A673 (cell line): ENCODE results near the gene CDC7. TPM values are rescaled to one million over a fixed set of nuclear protein-coding genes. Genes with fewer than 3 reads are reported as not detected.

ENCODE experiments used
- BruUV-seq: library from RNA; stranded (reverse); fragments of 400-500 nt; replicated peaks from 2 replicates; lab custom pipeline; 2021; lab: Mats Ljungman, UMichigan
- CTCF ChIA-PET: fragments of 300-600 bp; sonication (Branson Sonifier 250); formaldehyde crosslinking; loops from one replicate; lab custom pipeline; 2022; ENCODE audit warnings: antibody characterized with exemption; lab: Charles Lee
- POLR2A ChIA-PET: fragments of 300-600 bp; sonication (Branson Sonifier 250); formaldehyde crosslinking; loops from one replicate; lab custom pipeline; 2022; ENCODE audit warnings: antibody characterized with exemption; ENCODE audit not compliant: low non-redundant PET; lab: Charles Lee
- DNase-seq: peaks from one replicate; pipeline ENCODE4 v3.0.0-alpha.2; 2015; ENCODE audit warnings: low spot score
- H3K27ac ChIP-seq: fragments of 200-600 bp; sonication (generic); 2 replicates; pipeline ENCODE4 v1.5.1; 2016; ENCODE audit warnings: mixed run types, low read depth, mild to moderate bottlenecking, mixed read lengths, antibody characterized with exemption, low read length; ENCODE audit not compliant: poor library complexity, severe bottlenecking
- H3K27me3 ChIP-seq: fragments of 200-600 bp; sonication (generic); replicated peaks from 2 replicates; pipeline ENCODE4 v1.6.1; 2017; ENCODE audit warnings: mixed run types, low read depth, mild to moderate bottlenecking, mixed read lengths, antibody characterized with exemption, low read length; ENCODE audit not compliant: insufficient read depth, poor library complexity
- H3K36me3 ChIP-seq: fragments of 200-600 bp; sonication (generic); 2 replicates; pipeline ENCODE4 v1.6.1; 2016; ENCODE audit warnings: mixed run types, mild to moderate bottlenecking, mixed read lengths, antibody characterized with exemption, low read length; ENCODE audit not compliant: insufficient read depth, poor library complexity, severe bottlenecking
- H3K4me1 ChIP-seq: fragments of 200-600 bp; sonication (generic); 2 replicates; pipeline ENCODE4 v1.6.1; 2017; ENCODE audit warnings: mixed run types, mild to moderate bottlenecking, mixed read lengths, antibody characterized with exemption, low read length; ENCODE audit not compliant: insufficient read depth, poor library complexity, severe bottlenecking
- H3K4me3 ChIP-seq: fragments of 200-600 bp; sonication (generic); 2 replicates; pipeline ENCODE4 v1.5.1; 2016; ENCODE audit warnings: low read depth, mixed run types, mild to moderate bottlenecking, mixed read lengths, low read length; ENCODE audit not compliant: poor library complexity, severe bottlenecking
- H3K9me3 ChIP-seq: fragments of 200-600 bp; sonication (generic); 2 replicates; pipeline ENCODE4 v1.6.1; 2016; ENCODE audit warnings: mixed run types, low read depth, mild to moderate bottlenecking, mixed read lengths, antibody characterized with exemption, low read length; ENCODE audit not compliant: poor library complexity, severe bottlenecking
- EZH2 ChIP-seq: fragments of 200-600 bp; sonication (generic); IDR thresholded peaks from 2 replicates; pipeline ENCODE4 v1.6.1; 2017; ENCODE audit warnings: borderline replicate concordance, low read depth, mild to moderate bottlenecking, mixed read lengths, antibody characterized with exemption, low read length; ENCODE audit not compliant: poor library complexity, severe bottlenecking
- intact Hi-C: fragments of 100-400 bp; cut with micrococcal nuclease; formaldehyde crosslinking; loops from one replicate; pipeline ENCODE4 v1.10.0; 2022; ENCODE audit not compliant: unreplicated experiment
- total RNA-seq: library from RNA; stranded (reverse); gene quantifications from 2 replicates; pipeline ENCODE4 v1.2.3, GENCODE V29; 2021
- TF ChIP-seq, protein P1 (sequence below): fragments of 300-800, 200-600 bp; sonication (generic); conservative IDR thresholded peaks from 2 replicates; pipeline ENCODE4 v1.5.1; 2017; ENCODE audit warnings: low read depth, mild to moderate bottlenecking, antibody characterized with exemption, low read length, moderate library complexity, mixed read lengths

CDC7 gene
- total RNA-seq, 1 experiment from 2014 or later, result 34.0 TPM

DNA sequence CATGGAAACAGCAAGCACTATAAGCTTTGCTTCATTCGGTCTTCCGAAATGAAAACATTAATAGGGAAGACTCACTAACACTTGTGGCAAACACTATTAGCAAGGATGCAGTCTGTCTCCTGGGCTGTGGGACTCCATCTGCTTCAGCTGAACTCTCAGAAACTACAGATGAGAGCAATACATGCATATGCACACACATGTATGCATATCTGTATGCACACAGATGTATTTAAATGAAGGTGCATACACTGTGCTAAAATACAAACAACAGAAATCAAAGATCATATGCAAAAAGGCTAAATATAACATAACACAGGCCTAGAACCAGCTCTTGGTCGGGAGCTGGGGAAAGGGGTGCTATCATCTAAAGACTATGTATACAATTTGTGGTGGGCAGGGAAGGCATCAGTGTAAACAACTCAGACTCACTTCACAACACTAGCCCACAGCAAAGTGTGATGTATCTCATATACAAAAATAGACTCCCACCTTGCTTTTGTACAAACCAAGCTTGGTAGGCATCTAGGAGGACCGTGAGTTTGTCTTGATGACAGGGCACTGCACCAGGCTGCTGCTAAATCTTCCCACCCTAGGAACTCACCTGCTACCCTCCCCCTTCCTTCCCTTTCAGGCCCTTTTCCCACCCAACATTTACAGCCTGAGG lies 32.8 kb downstream of the CDC7 start:
- Histone ChIP-seq H3K27ac (no peak overlapping the region), H3K4me1 (no peaks in the 10 kb centered on the region), H3K27me3 (no peaks in the 10 kb centered on the region), H3K36me3 (no peaks in the 10 kb centered on the region), H3K9me3 (no peaks in the 10 kb centered on the region), H3K4me3 (no peak overlapping the region)
- DNase-seq, result no peak
- POLR2A ChIA-PET, result no interaction called here
- no peak for TF ChIP-seq EZH2
- TF ChIP-seq, protein P1, sequence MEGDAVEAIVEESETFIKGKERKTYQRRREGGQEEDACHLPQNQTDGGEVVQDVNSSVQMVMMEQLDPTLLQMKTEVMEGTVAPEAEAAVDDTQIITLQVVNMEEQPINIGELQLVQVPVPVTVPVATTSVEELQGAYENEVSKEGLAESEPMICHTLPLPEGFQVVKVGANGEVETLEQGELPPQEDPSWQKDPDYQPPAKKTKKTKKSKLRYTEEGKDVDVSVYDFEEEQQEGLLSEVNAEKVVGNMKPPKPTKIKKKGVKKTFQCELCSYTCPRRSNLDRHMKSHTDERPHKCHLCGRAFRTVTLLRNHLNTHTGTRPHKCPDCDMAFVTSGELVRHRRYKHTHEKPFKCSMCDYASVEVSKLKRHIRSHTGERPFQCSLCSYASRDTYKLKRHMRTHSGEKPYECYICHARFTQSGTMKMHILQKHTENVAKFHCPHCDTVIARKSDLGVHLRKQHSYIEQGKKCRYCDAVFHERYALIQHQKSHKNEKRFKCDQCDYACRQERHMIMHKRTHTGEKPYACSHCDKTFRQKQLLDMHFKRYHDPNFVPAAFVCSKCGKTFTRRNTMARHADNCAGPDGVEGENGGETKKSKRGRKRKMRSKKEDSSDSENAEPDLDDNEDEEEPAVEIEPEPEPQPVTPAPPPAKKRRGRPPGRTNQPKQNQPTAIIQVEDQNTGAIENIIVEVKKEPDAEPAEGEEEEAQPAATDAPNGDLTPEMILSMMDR, result no peak
- intact Hi-C loops, result no loop called here
- BruUV-seq, result no TSS peak
- CTCF ChIA-PET, result no interaction called here

DNA sequence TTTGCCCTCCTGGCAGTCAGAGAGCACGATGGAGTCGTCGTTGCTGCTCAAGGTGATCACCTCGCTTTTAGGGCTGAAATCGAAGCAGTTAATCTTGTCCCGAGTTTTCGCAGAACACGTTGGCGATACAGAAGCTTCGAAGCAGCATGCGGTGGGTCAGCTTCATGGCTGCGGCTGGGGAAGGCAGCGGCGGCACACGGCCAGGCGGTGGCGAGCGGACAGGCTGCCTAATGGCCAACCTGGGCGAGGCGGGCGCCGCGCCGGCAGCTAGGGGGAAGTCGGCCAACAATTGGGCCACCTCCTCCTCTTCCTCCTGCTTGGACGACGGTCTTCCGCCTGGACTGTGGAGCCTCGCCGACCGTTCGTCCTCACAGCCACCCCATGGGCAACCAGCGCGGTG lies 34.8 kb downstream of the CDC7 start:
- TF ChIP-seq, protein P1, result no peak
- TF ChIP-seq EZH2, result no peak
- H3K4me1 ChIP-seq, result no peaks in the 10 kb centered on the region
- no TSS peak for BruUV-seq
- intact Hi-C loops, result no loop called here
- no peaks in the 10 kb centered on the region for H3K36me3 ChIP-seq
- H3K9me3 ChIP-seq, result no peaks in the 10 kb centered on the region
- no peak overlapping the region for H3K27ac ChIP-seq
- POLR2A ChIA-PET, result no interaction called here
- DNase-seq, result no peak
- H3K27me3 ChIP-seq, result no peaks in the 10 kb centered on the region
- CTCF ChIA-PET, result no interaction called here
- no peak overlapping the region for H3K4me3 ChIP-seq

DNA sequence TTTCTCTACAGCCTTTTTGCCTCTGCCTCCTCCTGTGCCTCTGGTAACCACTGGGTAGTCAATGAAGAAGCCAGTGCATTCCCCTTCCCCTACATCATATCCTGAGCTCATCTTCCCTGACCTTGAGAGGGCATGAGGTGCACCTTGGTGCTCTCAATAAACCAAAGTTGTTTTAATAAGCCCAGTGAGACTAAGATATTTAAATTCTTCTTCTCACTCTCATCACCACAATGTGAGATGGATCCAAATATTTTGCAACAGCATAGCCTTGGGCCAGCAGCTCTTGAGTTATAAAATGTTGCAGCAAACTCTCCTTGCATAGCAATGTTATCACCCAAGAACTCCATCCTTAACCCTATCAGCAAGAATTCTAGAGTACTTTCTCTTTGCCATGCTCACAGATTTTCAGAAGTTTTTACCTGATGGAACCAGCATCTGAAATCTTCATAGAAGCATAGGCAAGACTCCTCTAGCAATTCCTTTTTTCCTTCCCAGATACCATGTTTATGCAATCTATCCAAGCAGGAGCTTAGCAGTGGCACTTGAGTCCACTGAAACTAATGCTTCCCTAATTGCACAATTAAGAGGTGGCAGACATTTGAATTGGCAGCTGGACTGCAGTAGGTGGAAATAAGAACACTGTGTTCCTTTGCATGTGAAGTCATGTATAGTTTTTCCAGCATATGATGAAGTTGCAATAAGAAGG lies 36.8 kb downstream of the CDC7 start:
- ChIA-PET POLR2A (no interaction called here), CTCF (no interaction called here)
- Histone ChIP-seq H3K4me3 (no peak overlapping the region), H3K9me3 (no peaks in the 10 kb centered on the region), H3K36me3 (no peaks in the 10 kb centered on the region), H3K27me3 (no peaks in the 10 kb centered on the region), H3K27ac (no peak overlapping the region), H3K4me1 (no peaks in the 10 kb centered on the region)
- BruUV-seq, result no TSS peak
- no peak for DNase-seq
- intact Hi-C loops, result no loop called here
- TF ChIP-seq EZH2, result no peak
- TF ChIP-seq, protein P1, result no peak
